B cell (primary cell): ENCODE results near the gene BCAN. TPM values are rescaled to one million over a fixed set of nuclear protein-coding genes. Genes with fewer than 3 reads are reported as not detected.

Source experiments
- ATAC-seq: fragments of 200-7000 bp; cut with Tn5 transposase; one replicate; pipeline ENCODE4 v1.10.0; 2021; ENCODE audit warnings: low read depth, mild to moderate bottlenecking, moderate number of reproducible peaks, moderate library complexity
- CTCF ChIA-PET: fragments of 350-600 bp; sonication (Branson Sonifier 250); formaldehyde crosslinking; loops from one replicate; lab custom pipeline; 2021; ENCODE audit warnings: antibody characterized with exemption, inconsistent platforms; lab: Charles Lee
- POLR2A ChIA-PET: fragments of 350-600 bp; sonication (Branson Sonifier 250); formaldehyde crosslinking; loops from one replicate; lab custom pipeline; 2021; ENCODE audit warnings: antibody characterized with exemption; lab: Charles Lee
- DNase-seq: peaks from one replicate; pipeline ENCODE4 v3.0.0; 2013
- H2AFZ ChIP-seq: 2 replicates; pipeline ENCODE4 v1.6.1; 2012; ENCODE audit warnings: mild to moderate bottlenecking, low read depth, low read length; ENCODE audit not compliant: insufficient read depth, poor library complexity, severe bottlenecking
- H3K27ac ChIP-seq, 2 donors: 1 replicate in 1 of 2; 2 replicates in 1 of 2; pipeline ENCODE4 v1.5.1; 2012 to 2013; ENCODE audit warnings: low read length in 2 of 2, mild to moderate bottlenecking in 2 of 2, moderate library complexity in 1 of 2
- H3K27me3 ChIP-seq, 4 experiments: fragments of 200-600 bp in 1 of 4; sonication (generic) in 1 of 4; replicated peaks in 1 of 4; 1 replicate in 2 of 4; 2 replicates in 2 of 4; pipeline versions ENCODE4 v1.6.1 to v1.7.0; 2013 to 2016; ENCODE audit warnings: low read length in 3 of 4, mild to moderate bottlenecking in 2 of 4, mixed read lengths in 1 of 4, moderate library complexity in 1 of 4; ENCODE audit not compliant: insufficient read depth in 4 of 4, control insufficient read depth in 3 of 4; ENCODE audit errors: control extremely low read depth in 1 of 4
- H3K36me3 ChIP-seq, 2 experiments: replicated peaks in 1 of 2; 1 replicate in 1 of 2; 2 replicates in 1 of 2; pipeline versions ENCODE4 v1.6.1 to v1.7.1; 2013; ENCODE audit warnings: low read length in 1 of 2; ENCODE audit not compliant: insufficient read depth in 2 of 2, control insufficient read depth in 1 of 2; ENCODE audit errors: control extremely low read depth in 1 of 2, extremely low read depth in 1 of 2
- H3K4me1 ChIP-seq, 2 donors: fragments of 200-600 bp in 1 of 2; sonication (generic) in 1 of 2; 1 replicate in 1 of 2; 2 replicates in 1 of 2; pipeline versions ENCODE4 v1.5.1 to v1.6.1; 2013 to 2017; ENCODE audit warnings: low read length in 2 of 2; ENCODE audit not compliant: control insufficient read depth in 2 of 2, insufficient read depth in 2 of 2
- H3K4me2 ChIP-seq: replicated peaks from 2 replicates; pipeline ENCODE3; 2012; ENCODE audit warnings: mild to moderate bottlenecking, low read depth, low read length; ENCODE audit not compliant: poor library complexity, severe bottlenecking
- H3K4me3 ChIP-seq, 5 experiments: fragments of 200-600 bp in 1 of 5; sonication (generic) in 1 of 5; 1 replicate in 3 of 5; 2 replicates in 2 of 5; pipeline versions ENCODE4 v1.5.1 to v1.7.0; 2011 to 2016; ENCODE audit warnings: low read length in 4 of 5, mild to moderate bottlenecking in 4 of 5, low read depth in 2 of 5, control low read depth in 1 of 5, moderate library complexity in 1 of 5; ENCODE audit not compliant: insufficient read depth in 1 of 5; ENCODE audit errors: control extremely low read depth in 1 of 5, extremely low read depth in 1 of 5
- H3K79me2 ChIP-seq: fragments of 200-600 bp; sonication (generic); one replicate; pipeline ENCODE4 v1.6.0; 2016; ENCODE audit warnings: low read length; ENCODE audit not compliant: control insufficient read depth, insufficient read depth
- H3K9ac ChIP-seq: fragments of 200-600 bp; sonication (generic); 2 replicates; pipeline ENCODE4 v1.6.1; 2017; ENCODE audit warnings: mild to moderate bottlenecking, low read length, moderate library complexity
- H3K9me3 ChIP-seq, 3 donors: one replicate each; pipeline versions ENCODE4 v1.6.1 to v1.7.1; 2013; ENCODE audit warnings: low read length in 2 of 3; ENCODE audit not compliant: control insufficient read depth in 2 of 3, insufficient read depth in 1 of 3; ENCODE audit errors: control extremely low read depth in 1 of 3
- H4K20me1 ChIP-seq: 2 replicates; pipeline ENCODE4 v1.6.0; 2012; ENCODE audit warnings: mild to moderate bottlenecking, low read length; ENCODE audit not compliant: insufficient read depth, control insufficient read depth, poor library complexity, severe bottlenecking
- H3K27ac Mint-ChIP-seq: one replicate; pipeline ENCODE4 v1.8.0; 2021; ENCODE audit warnings: mixed read lengths
- H3K27me3 Mint-ChIP-seq: one replicate; pipeline ENCODE4 v1.8.0; 2021; ENCODE audit warnings: mixed read lengths
- H3K4me1 Mint-ChIP-seq: one replicate; pipeline ENCODE4 v1.8.0; 2021; ENCODE audit warnings: mixed read lengths
- H3K4me3 Mint-ChIP-seq: one replicate; pipeline ENCODE4 v1.8.0; 2021; ENCODE audit warnings: mixed read lengths
- H3K9me3 Mint-ChIP-seq: one replicate; pipeline ENCODE4 v1.8.0; 2022; ENCODE audit warnings: mixed read lengths; ENCODE audit not compliant: insufficient read depth
- EZH2 ChIP-seq: IDR thresholded peaks from 2 replicates; pipeline ENCODE4 v1.6.1; 2012; ENCODE audit warnings: borderline replicate concordance, low read depth, mild to moderate bottlenecking, moderate library complexity, low read length; ENCODE audit not compliant: insufficient read depth, poor library complexity, severe bottlenecking
- WGBS: methylation state at CpG from one replicate; pipeline ENCODE4 v1.1.5; 2013; ENCODE audit warnings: missing lambda C conversion rate; ENCODE audit not compliant: insufficient coverage; 5-methylcytosine and 5-hydroxymethylcytosine counted together
- intact Hi-C: fragments of 100-400 bp; cut with micrococcal nuclease; formaldehyde crosslinking; loops from one replicate; pipeline ENCODE4 v1.10.0; 2022
- polyA plus RNA-seq: library from polyadenylated mRNA; depleted of rRNA; stranded (reverse); fragments of >200 nt; gene quantifications from 2 replicates; pipeline ENCODE4 v1.2.3, GENCODE V29; 2012
- total RNA-seq, 2 donors: library from RNA; stranded (reverse); fragments of 120-200 nt in 1 of 2; gene quantifications; 1 replicate in 1 of 2; 2 replicates in 1 of 2; pipeline versions ENCODE4 v1.2.3 to v1.2.4, GENCODE V29; 2013 to 2022
- TF ChIP-seq, protein P1 (sequence below): fragments of 200-600 bp; IDR thresholded peaks from one replicate; pipeline ENCODE4 v1.8.0; 2022; ENCODE audit warnings: antibody characterized with exemption, mild to moderate bottlenecking

The BCAN gene
- total and polyA plus RNA-seq, 2 donors (not counting 1 experiment from before 2014, with no cell fraction given), result not detected

DNA sequence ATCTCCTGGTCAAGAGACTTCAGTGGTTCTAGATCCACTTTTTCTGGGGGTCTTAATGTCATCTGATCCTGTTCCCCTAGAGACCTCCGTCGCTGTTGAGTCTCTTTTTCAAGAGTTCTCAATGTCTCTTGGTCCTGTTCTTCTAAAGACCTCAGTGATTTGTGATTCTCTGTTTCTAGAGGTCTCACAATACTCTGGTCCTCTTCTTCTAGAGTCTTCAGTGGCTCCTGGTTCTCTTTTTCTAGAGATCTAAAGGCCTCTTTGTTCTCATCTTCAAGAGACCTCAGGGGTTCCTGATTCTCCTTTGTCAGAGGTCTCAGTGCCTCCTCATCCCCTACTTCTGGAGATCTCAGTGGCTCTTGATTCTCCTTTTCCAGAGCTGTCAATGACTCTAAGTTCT lies 29.9 kb downstream of the BCAN start:
- Histone ChIP-seq H4K20me1 (no peaks in the 10 kb centered on the region), H3K9ac (no peak overlapping the region), H3K4me2 (no peak overlapping the region), H3K4me3 (no peak overlapping the region), H3K27me3 (peaks cover 0 to 38% (median 9%) of the 10 kb centered on the region in 4 experiments), H3K79me2 (no peaks in the 10 kb centered on the region), H3K36me3 (no peaks in the 10 kb centered on the region), H3K27ac (no peak overlapping the region), H2AFZ (no peak overlapping the region), H3K4me1 (peaks cover 2% of the 10 kb centered on the region in 2 donors), H3K9me3 (no peaks in the 10 kb centered on the region)
- TF ChIP-seq, protein P1, sequence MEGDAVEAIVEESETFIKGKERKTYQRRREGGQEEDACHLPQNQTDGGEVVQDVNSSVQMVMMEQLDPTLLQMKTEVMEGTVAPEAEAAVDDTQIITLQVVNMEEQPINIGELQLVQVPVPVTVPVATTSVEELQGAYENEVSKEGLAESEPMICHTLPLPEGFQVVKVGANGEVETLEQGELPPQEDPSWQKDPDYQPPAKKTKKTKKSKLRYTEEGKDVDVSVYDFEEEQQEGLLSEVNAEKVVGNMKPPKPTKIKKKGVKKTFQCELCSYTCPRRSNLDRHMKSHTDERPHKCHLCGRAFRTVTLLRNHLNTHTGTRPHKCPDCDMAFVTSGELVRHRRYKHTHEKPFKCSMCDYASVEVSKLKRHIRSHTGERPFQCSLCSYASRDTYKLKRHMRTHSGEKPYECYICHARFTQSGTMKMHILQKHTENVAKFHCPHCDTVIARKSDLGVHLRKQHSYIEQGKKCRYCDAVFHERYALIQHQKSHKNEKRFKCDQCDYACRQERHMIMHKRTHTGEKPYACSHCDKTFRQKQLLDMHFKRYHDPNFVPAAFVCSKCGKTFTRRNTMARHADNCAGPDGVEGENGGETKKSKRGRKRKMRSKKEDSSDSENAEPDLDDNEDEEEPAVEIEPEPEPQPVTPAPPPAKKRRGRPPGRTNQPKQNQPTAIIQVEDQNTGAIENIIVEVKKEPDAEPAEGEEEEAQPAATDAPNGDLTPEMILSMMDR, result no peak
- no peak for TF ChIP-seq EZH2
- H3K9me3 Mint-ChIP-seq, result no peaks in the 10 kb centered on the region
- no peak overlapping the region for H3K27ac Mint-ChIP-seq
- ATAC-seq (no peak), DNase-seq (no peak)
- ChIA-PET POLR2A (no interaction called here), CTCF (interaction anchor here (1.2 kb wide), 1 partner anchor 17 kb away, joined by 3 read pairs; no protein-coding TSS in a partner anchor)
- peaks cover 30% of the 10 kb centered on the region for H3K27me3 Mint-ChIP-seq
- no peak overlapping the region for H3K4me3 Mint-ChIP-seq
- H3K4me1 Mint-ChIP-seq, result peaks cover 2% of the 10 kb centered on the region
- 100% methylated on average over 1 of the region's 2 CpGs for WGBS
- intact Hi-C loops, result no loop called here

GRCh38 chr1:156673387-156674121 lies 31.6 kb downstream of the BCAN start:
- no peak overlapping the region for H2AFZ ChIP-seq
- Mint-ChIP-seq H3K4me3 (no peak overlapping the region), H3K4me1 (peaks cover 14% of the 10 kb centered on the region), H3K9me3 (no peaks in the 10 kb centered on the region), H3K27ac (no peak overlapping the region), H3K27me3 (peaks cover 46% of the 10 kb centered on the region)
- ATAC-seq (no peak), DNase-seq (no peak)
- intact Hi-C loops, result no loop called here
- H3K4me1 ChIP-seq, result peaks cover 17 to 19% of the 10 kb centered on the region in 2 donors
- TF ChIP-seq, protein P1, result no peak
- TF ChIP-seq EZH2, result no peak
- no peak overlapping the region for H3K9ac ChIP-seq
- peaks cover 0 to 7% (median 0%) of the 10 kb centered on the region in 3 donors for H3K9me3 ChIP-seq
- no peaks in the 10 kb centered on the region for H4K20me1 ChIP-seq
- no peak overlapping the region for H3K27ac ChIP-seq
- H3K79me2 ChIP-seq, result no peaks in the 10 kb centered on the region
- ChIA-PET CTCF (interaction anchor here (0.9 to 1.3 kb wide), 2 partner anchors 16 kb away, joined by 3 to 4 read pairs; no protein-coding TSS in a partner anchor), POLR2A (no interaction called here)
- no peaks in the 10 kb centered on the region for H3K36me3 ChIP-seq
- H3K27me3 ChIP-seq, result peaks cover 0 to 56% (median 23%) of the 10 kb centered on the region in 4 experiments
- 73% methylated on average over 3 of the region's 8 CpGs for WGBS
- no peak overlapping the region for H3K4me3 ChIP-seq
- no peak overlapping the region for H3K4me2 ChIP-seq
